OCI-LY1 (cell line): Measurements from ENCODE around the gene OR6Q1.

Experiments used
- EZH2 ChIP-seq: fragments of 200-600 bp; sonication (generic), shearing (Covaris generic); IDR thresholded peaks from 2 replicates; pipeline ENCODE4 v1.8.0; 2017; ENCODE audit warnings: borderline replicate concordance, mixed run types, mild to moderate bottlenecking, antibody characterized with exemption, low read length, moderate library complexity, mixed read lengths
- TF ChIP-seq, protein P1 (sequence below): fragments of 200-600 bp; sonication (generic), shearing (Covaris generic); IDR thresholded peaks from 2 replicates; pipeline ENCODE4 v1.5.1; 2017; ENCODE audit warnings: mild to moderate bottlenecking, antibody characterized with exemption, low read length, moderate library complexity, mixed read lengths

DNA sequence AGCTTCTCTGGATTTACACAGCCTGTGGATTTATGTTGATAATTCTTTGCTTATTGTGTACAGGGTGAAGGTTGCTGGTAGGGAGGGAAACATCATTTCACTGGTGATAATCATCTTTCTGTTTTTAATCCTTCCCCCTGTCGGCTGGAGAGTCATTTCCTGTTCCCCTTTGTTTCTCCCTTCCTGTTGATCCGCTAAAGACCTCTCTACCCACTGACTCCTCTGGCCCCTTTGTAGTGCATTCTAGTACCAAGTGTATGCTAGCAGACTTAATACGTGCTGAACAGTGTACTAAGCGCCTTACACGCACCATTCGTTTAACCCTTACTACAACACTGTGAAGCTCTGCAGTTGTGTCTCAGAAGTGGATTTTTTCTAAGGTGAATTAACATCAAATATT, 26.1 kb upstream of the OR6Q1 start:
- TF ChIP-seq, protein P1, sequence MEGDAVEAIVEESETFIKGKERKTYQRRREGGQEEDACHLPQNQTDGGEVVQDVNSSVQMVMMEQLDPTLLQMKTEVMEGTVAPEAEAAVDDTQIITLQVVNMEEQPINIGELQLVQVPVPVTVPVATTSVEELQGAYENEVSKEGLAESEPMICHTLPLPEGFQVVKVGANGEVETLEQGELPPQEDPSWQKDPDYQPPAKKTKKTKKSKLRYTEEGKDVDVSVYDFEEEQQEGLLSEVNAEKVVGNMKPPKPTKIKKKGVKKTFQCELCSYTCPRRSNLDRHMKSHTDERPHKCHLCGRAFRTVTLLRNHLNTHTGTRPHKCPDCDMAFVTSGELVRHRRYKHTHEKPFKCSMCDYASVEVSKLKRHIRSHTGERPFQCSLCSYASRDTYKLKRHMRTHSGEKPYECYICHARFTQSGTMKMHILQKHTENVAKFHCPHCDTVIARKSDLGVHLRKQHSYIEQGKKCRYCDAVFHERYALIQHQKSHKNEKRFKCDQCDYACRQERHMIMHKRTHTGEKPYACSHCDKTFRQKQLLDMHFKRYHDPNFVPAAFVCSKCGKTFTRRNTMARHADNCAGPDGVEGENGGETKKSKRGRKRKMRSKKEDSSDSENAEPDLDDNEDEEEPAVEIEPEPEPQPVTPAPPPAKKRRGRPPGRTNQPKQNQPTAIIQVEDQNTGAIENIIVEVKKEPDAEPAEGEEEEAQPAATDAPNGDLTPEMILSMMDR = no peak
- no peak for TF ChIP-seq EZH2
